HG03342 (cell line): Measurements from ENCODE around the gene CCDC178.
A peak's percentile ranks its signal among the peaks of the same experiment; 100 is the strongest.

Experiments used
- ATAC-seq: cut with Tn5 transposase; IDR thresholded peaks from one replicate; pipeline ENCODE4 v1.9.1; 2021; ENCODE audit warnings: mild to moderate bottlenecking, moderate library complexity; ENCODE audit not compliant: unreplicated experiment

The CCDC178 gene

GRCh38 chr18:32891797-32892196, 548.7 kb downstream of the CCDC178 start:
- ATAC-seq = no peak

GRCh38 chr18:32891130-32891529, 549.4 kb downstream of the CCDC178 start:
- peak; percentile 61 for ATAC-seq

- ATAC-seq = no peak
Measured at GRCh38 chr18:32889615-32890593, 550.6 kb downstream of the CCDC178 start.

GRCh38 chr18:32888306-32888705, 552.2 kb downstream of the CCDC178 start:
- no peak for ATAC-seq
